ENCODE data around the gene CYSTM1.

DNA sequence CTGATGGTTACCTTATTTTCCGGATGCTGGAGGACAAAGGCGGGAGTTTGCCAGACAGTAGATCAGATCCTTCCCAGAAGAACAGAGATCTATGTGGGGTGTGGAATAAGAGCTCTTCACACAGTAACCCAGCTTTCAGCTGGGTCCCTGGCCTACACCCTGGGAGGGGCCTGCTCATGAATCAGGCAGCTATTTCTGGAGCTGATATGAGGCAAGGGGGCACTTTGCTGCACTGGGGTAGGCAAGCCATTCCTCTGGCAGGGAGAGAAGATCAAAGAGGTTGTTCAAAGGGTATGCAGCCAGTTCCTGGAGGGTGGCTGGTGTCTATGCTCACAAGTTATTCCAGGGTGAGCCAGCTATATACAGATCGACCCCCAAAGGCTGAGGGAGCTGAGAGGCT is 48.6 kb downstream of the CYSTM1 start:
- peak; percentile 34; the same call in 1 of the 2 replicates for TF ChIP-seq GLIS1 (tag by site-specific recombination; IDR thresholded peaks at IDR 0.05)
- TF ChIP-seq, protein P1, sequence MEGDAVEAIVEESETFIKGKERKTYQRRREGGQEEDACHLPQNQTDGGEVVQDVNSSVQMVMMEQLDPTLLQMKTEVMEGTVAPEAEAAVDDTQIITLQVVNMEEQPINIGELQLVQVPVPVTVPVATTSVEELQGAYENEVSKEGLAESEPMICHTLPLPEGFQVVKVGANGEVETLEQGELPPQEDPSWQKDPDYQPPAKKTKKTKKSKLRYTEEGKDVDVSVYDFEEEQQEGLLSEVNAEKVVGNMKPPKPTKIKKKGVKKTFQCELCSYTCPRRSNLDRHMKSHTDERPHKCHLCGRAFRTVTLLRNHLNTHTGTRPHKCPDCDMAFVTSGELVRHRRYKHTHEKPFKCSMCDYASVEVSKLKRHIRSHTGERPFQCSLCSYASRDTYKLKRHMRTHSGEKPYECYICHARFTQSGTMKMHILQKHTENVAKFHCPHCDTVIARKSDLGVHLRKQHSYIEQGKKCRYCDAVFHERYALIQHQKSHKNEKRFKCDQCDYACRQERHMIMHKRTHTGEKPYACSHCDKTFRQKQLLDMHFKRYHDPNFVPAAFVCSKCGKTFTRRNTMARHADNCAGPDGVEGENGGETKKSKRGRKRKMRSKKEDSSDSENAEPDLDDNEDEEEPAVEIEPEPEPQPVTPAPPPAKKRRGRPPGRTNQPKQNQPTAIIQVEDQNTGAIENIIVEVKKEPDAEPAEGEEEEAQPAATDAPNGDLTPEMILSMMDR (tag by site-specific recombination; IDR thresholded peaks at IDR 0.05), result no peak
- TF ChIP-seq, protein P2, sequence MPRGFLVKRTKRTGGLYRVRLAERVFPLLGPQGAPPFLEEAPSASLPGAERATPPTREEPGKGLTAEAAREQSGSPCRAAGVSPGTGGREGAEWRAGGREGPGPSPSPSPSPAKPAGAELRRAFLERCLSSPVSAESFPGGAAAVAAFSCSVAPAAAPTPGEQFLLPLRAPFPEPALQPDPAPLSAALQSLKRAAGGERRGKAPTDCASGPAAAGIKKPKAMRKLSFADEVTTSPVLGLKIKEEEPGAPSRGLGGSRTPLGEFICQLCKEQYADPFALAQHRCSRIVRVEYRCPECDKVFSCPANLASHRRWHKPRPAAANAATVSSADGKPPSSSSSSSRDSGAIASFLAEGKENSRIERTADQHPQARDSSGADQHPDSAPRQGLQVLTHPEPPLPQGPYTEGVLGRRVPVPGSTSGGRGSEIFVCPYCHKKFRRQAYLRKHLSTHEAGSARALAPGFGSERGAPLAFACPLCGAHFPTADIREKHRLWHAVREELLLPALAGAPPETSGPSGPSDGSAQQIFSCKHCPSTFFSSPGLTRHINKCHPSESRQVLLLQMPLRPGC (tag by site-specific recombination; IDR thresholded peaks at IDR 0.05), result no peak
- no peak for TF ChIP-seq ZBTB48 (tag by site-specific recombination; IDR thresholded peaks at IDR 0.05)
- no peak for TF ChIP-seq ZNF146 (tag by site-specific recombination; IDR thresholded peaks at IDR 0.05)
- no peak for TF ChIP-seq SALL2 (tag by site-specific recombination; IDR thresholded peaks at IDR 0.05; ENCODE audit: borderline replicate concordance)
- no peak for TF ChIP-seq ZIC2 (tag by site-specific recombination; IDR thresholded peaks at IDR 0.05)
- no peak for TF ChIP-seq ZNF302 (tag by site-specific recombination; IDR thresholded peaks at IDR 0.05; ENCODE audit: low read depth)
- no peak for TF ChIP-seq ZNF626 (tag by site-specific recombination; IDR thresholded peaks at IDR 0.05)
